DMS 273 treated with DMSO at 0.1 percent for 48 hours (cell line): Measurements from ENCODE around the gene MIDN.
A peak's percentile ranks its signal among the peaks of the same experiment; 100 is the strongest.

Source experiments
- DNase-seq: peaks from one replicate; lab custom pipeline; 2025; lab: John Stamatoyannopoulos, UW

Gene MIDN

GRCh38 chr19:1270854-1271527 lies 22.6 kb downstream of the MIDN start:
- no peak for DNase-seq

- DNase-seq = no peak
Measured at GRCh38 chr19:1271528-1272422, 23.4 kb downstream of the MIDN start.

GRCh38 chr19:1272423-1273262 lies 24.3 kb downstream of the MIDN start:
- DNase-seq = no peak

- no peak for DNase-seq
Measured at GRCh38 chr19:1273263-1274041, 25.1 kb downstream of the MIDN start.

- DNase-seq = no peak
Measured at GRCh38 chr19:1274081-1274851, 25.9 kb downstream of the MIDN start.

GRCh38 chr19:1274852-1275259 lies 26.5 kb downstream of the MIDN start:
- DNase-seq = no peak

- DNase-seq = peak; percentile 95
Measured at GRCh38 chr19:1275260-1275975, 27.0 kb downstream of the MIDN start, which contains the start of gene FAM174C. Gene FAM174C (plus strand): TSS chr19:1275530. CDS start chr19:1275550, 20 bp downstream.

- DNase-seq = no peak
Measured at GRCh38 chr19:1275976-1276627, 27.7 kb downstream of the MIDN start.

- no peak for DNase-seq
Measured at GRCh38 chr19:1276628-1277022, 28.2 kb downstream of the MIDN start.

GRCh38 chr19:1277061-1277460 lies 28.7 kb downstream of the MIDN start:
- no peak for DNase-seq

- DNase-seq = no peak
Measured at GRCh38 chr19:1278074-1278473, 29.7 kb downstream of the MIDN start.

GRCh38 chr19:1278713-1279660 lies 30.6 kb downstream of the MIDN start:
- DNase-seq = no peak

GRCh38 chr19:1279782-1280341 lies 31.5 kb downstream of the MIDN start:
- peak; percentile 31 for DNase-seq

GRCh38 chr19:1280636-1281568 lies 32.5 kb downstream of the MIDN start:
- DNase-seq = no peak

GRCh38 chr19:1281569-1282287 lies 33.3 kb downstream of the MIDN start:
- DNase-seq = no peak

- DNase-seq = no peak
Measured at GRCh38 chr19:1282588-1283206, 34.3 kb downstream of the MIDN start.
